ENCODE data around the gene ARHGAP32.

Gene ARHGAP32

GRCh38 chr11:129192150-129192549 is at the start of gene ARHGAP32:
ARHGAP32 (minus strand) TSS chr11:129192325; CDS start chr11:129192198, 127 bp downstream.
- DNase-seq = no peak

GRCh38 chr11:129239207-129239606 is 47.1 kb upstream of the ARHGAP32 start:
- no peak for DNase-seq

GRCh38 chr11:129237880-129238638 is 45.9 kb upstream of the ARHGAP32 start:
- DNase-seq = no peak

GRCh38 chr11:129237456-129237855 is 45.3 kb upstream of the ARHGAP32 start:
- no peak for DNase-seq

- no peak for DNase-seq
Measured at GRCh38 chr11:129236850-129237249, 44.7 kb upstream of the ARHGAP32 start.

- DNase-seq = no peak
Measured at GRCh38 chr11:129234978-129235377, 42.9 kb upstream of the ARHGAP32 start.

GRCh38 chr11:129230006-129230405 is 37.9 kb upstream of the ARHGAP32 start:
- DNase-seq = peak; percentile 8

- no peak for DNase-seq
Measured at GRCh38 chr11:129226207-129226798, 34.2 kb upstream of the ARHGAP32 start.

- no peak for DNase-seq
Measured at GRCh38 chr11:129225190-129225589, 33.1 kb upstream of the ARHGAP32 start.

GRCh38 chr11:129224538-129224937 is 32.4 kb upstream of the ARHGAP32 start:
- DNase-seq = no peak

- DNase-seq = no peak
Measured at GRCh38 chr11:129223701-129224149, 31.6 kb upstream of the ARHGAP32 start.

- no peak for DNase-seq
Measured at GRCh38 chr11:129223260-129223659, 31.1 kb upstream of the ARHGAP32 start.

GRCh38 chr11:129222158-129222557 is 30.0 kb upstream of the ARHGAP32 start:
- DNase-seq = no peak

GRCh38 chr11:129215506-129216245 is 23.6 kb upstream of the ARHGAP32 start:
- DNase-seq = no peak

- DNase-seq = no peak
Measured at GRCh38 chr11:129214710-129215295, 22.7 kb upstream of the ARHGAP32 start.

GRCh38 chr11:129213261-129213660 is 21.1 kb upstream of the ARHGAP32 start:
- no peak for DNase-seq

GRCh38 chr11:129211397-129211796 is 19.3 kb upstream of the ARHGAP32 start:
- no peak for DNase-seq

GRCh38 chr11:129210831-129211181 is 18.7 kb upstream of the ARHGAP32 start:
- no peak for DNase-seq

GRCh38 chr11:129209891-129210830 is 18.0 kb upstream of the ARHGAP32 start:
- DNase-seq = no peak

GRCh38 chr11:129208863-129209262 is 16.7 kb upstream of the ARHGAP32 start:
- no peak for DNase-seq

GRCh38 chr11:129204150-129204838 is 12.2 kb upstream of the ARHGAP32 start:
- DNase-seq = no peak

- no peak for DNase-seq
Measured at GRCh38 chr11:129202646-129203045, 10.5 kb upstream of the ARHGAP32 start.

All from CD4-positive, alpha-beta T cell treated with Interleukin-12 subunit alpha and Interleukin-12 subunit beta, for 1 hour (primary cell).